T-cell (primary cell): ENCODE results near the gene GNA15. TPM values are rescaled to one million over a fixed set of nuclear protein-coding genes. Genes with fewer than 3 reads are reported as not detected.

ENCODE experiments used
- ATAC-seq, 4 experiments: fragments of 200-7000 bp in 3 of 4; fragments of 150-1000 bp in 1 of 4; cut with Tn5 transposase; replicated peaks in 1 of 4; 1 replicate in 3 of 4; 2 replicates in 1 of 4; pipeline ENCODE4 v1.10.0; 2021; ENCODE audit warnings: moderate library complexity in 3 of 4, mild to moderate bottlenecking in 2 of 4, moderate number of reproducible peaks in 1 of 4
- CTCF ChIA-PET, 2 donors: fragments of 300-600 bp; sonication (Branson Sonifier 250); formaldehyde crosslinking; loops; one replicate each; lab custom pipeline; 2022; ENCODE audit warnings: antibody characterized with exemption in 2 of 2; lab: Charles Lee
- POLR2A ChIA-PET, 2 donors: fragments of 300-600 bp; sonication (Branson Sonifier 250); formaldehyde crosslinking; loops; one replicate each; lab custom pipeline; 2022; ENCODE audit warnings: antibody characterized with exemption in 2 of 2; lab: Charles Lee
- DNase-seq, 35 experiments: peaks; one replicate each; pipeline versions ENCODE4 v3.0.0 to v3.0.0-alpha.2; 2013 to 2023
- H3K27ac ChIP-seq: one replicate; pipeline ENCODE4 v1.5.1; 2013; ENCODE audit warnings: low read length
- H3K27me3 ChIP-seq, 2 experiments: replicated peaks in 1 of 2; 1 replicate in 1 of 2; 2 replicates in 1 of 2; pipeline versions ENCODE4 v1.6.1 to v1.7.0; 2013; ENCODE audit warnings: low read length in 1 of 2, mixed read lengths in 1 of 2; ENCODE audit not compliant: control insufficient read depth in 2 of 2, insufficient read depth in 2 of 2; ENCODE audit errors: extremely low read depth in 1 of 2
- H3K36me3 ChIP-seq, 2 donors: 1 replicate in 1 of 2; 2 replicates in 1 of 2; pipeline versions ENCODE4 v1.6.1 to v1.7.0; 2013; ENCODE audit warnings: low read length in 1 of 2; ENCODE audit not compliant: control insufficient read depth in 2 of 2, insufficient read depth in 1 of 2; ENCODE audit errors: extremely low read depth in 1 of 2
- H3K4me1 ChIP-seq, 2 experiments: 1 replicate in 1 of 2; 2 replicates in 1 of 2; pipeline versions ENCODE4 v1.6.1 to v1.7.0; 2013; ENCODE audit warnings: low read length in 2 of 2, mixed read lengths in 1 of 2; ENCODE audit not compliant: insufficient read depth in 2 of 2, control insufficient read depth in 1 of 2; ENCODE audit errors: extremely low read depth in 1 of 2
- H3K4me3 ChIP-seq, 2 donors: 1 replicate in 1 of 2; 2 replicates in 1 of 2; pipeline versions ENCODE4 v1.5.1 to v1.7.0; 2013; ENCODE audit warnings: mild to moderate bottlenecking in 2 of 2, low read length in 1 of 2, moderate library complexity in 1 of 2; ENCODE audit not compliant: control insufficient read depth in 1 of 2; ENCODE audit errors: extremely low read depth in 1 of 2
- H3K9me3 ChIP-seq: 2 replicates; pipeline ENCODE4 v1.7.0; 2013
- H3K27ac Mint-ChIP-seq, 2 donors: one replicate each; pipeline ENCODE4 v1.8.0; 2020 to 2021; ENCODE audit warnings: mild to moderate bottlenecking in 2 of 2, mixed read lengths in 2 of 2
- H3K27me3 Mint-ChIP-seq, 2 donors: one replicate each; pipeline ENCODE4 v1.8.0; 2021 to 2022; ENCODE audit warnings: mixed read lengths in 2 of 2
- H3K36me3 Mint-ChIP-seq: one replicate; pipeline ENCODE4 v1.8.0; 2021; ENCODE audit warnings: mixed read lengths
- H3K4me1 Mint-ChIP-seq, 3 donors: one replicate each; pipeline ENCODE4 v1.8.0; 2020 to 2022; ENCODE audit warnings: mixed read lengths in 3 of 3, mild to moderate bottlenecking in 1 of 3
- H3K4me3 Mint-ChIP-seq, 3 donors: one replicate each; pipeline ENCODE4 v1.8.0; 2020 to 2022; ENCODE audit warnings: mild to moderate bottlenecking in 3 of 3, mixed read lengths in 3 of 3, moderate library complexity in 3 of 3
- H3K9me3 Mint-ChIP-seq, 3 donors: one replicate each; pipeline ENCODE4 v1.8.0; 2020 to 2022; ENCODE audit warnings: mixed read lengths in 3 of 3
- WGBS: methylation state at CpG from one replicate; pipeline ENCODE4 v1.1.5; 2013; ENCODE audit warnings: missing lambda C conversion rate; ENCODE audit not compliant: insufficient coverage; 5-methylcytosine and 5-hydroxymethylcytosine counted together
- total RNA-seq, 35 experiments: library from RNA in 6 of 35; stranded (reverse) in 6 of 35; fragments of 120-200 nt in 1 of 35; gene quantifications; one replicate each; pipeline versions ENCODE4 v1.2.1 to v1.2.4 and lab custom pipeline; 2013 to 2026

GNA15 gene
- total RNA-seq, 5 donors from 2014 or later (not counting 1 experiment from before 2014, with no cell fraction given): 1.8 to 13.2 (median 2.8) TPM

- Histone ChIP-seq H3K9me3 (no peaks in the 10 kb centered on the region), H3K27me3 (peaks cover 0 to 80% of the 10 kb centered on the region in 2 experiments), H3K36me3 (no peaks in the 10 kb centered on the region), H3K4me3 (peak overlapping the region; percentile 17 to 52), H3K27ac (no peak overlapping the region), H3K4me1 (peaks cover 10 to 55% of the 10 kb centered on the region in 2 experiments)
- Mint-ChIP-seq H3K4me3 (peak overlapping the region; percentile 62 to 79 (median 78)), H3K4me1 (peaks cover 36 to 45% (median 37%) of the 10 kb centered on the region in 3 donors), H3K9me3 (no peaks in the 10 kb centered on the region), H3K36me3 (no peaks in the 10 kb centered on the region), H3K27ac (no peak overlapping the region), H3K27me3 (peaks cover 0 to 32% of the 10 kb centered on the region in 2 donors)
- POLR2A ChIA-PET: no interaction called here
- 91% methylated on average over 28 of the region's 29 CpGs for WGBS
- DNase-seq (no peak), ATAC-seq (no peak)
- CTCF ChIA-PET: no interaction called here
Observed at GRCh38 chr19:3099347-3100145, 36.3 kb upstream of the GNA15 start.

- ChIA-PET CTCF (no interaction called here), POLR2A (no interaction called here)
- Histone ChIP-seq H3K4me3 (no peak overlapping the region), H3K27ac (no peak overlapping the region), H3K9me3 (no peaks in the 10 kb centered on the region), H3K27me3 (peaks cover 0 to 73% of the 10 kb centered on the region in 2 experiments), H3K4me1 (peaks cover 6 to 47% of the 10 kb centered on the region in 2 experiments), H3K36me3 (no peaks in the 10 kb centered on the region)
- Mint-ChIP-seq H3K27ac (no peak overlapping the region), H3K27me3 (peaks cover 0 to 28% of the 10 kb centered on the region in 2 donors), H3K36me3 (no peaks in the 10 kb centered on the region), H3K9me3 (no peaks in the 10 kb centered on the region), H3K4me1 (peaks cover 32 to 41% (median 33%) of the 10 kb centered on the region in 3 donors), H3K4me3 (no peak overlapping the region)
- ATAC-seq (no peak), DNase-seq (no peak)
- WGBS: 87% methylated on average over 14 of the region's 14 CpGs
Observed at GRCh38 chr19:3100331-3100730, 35.5 kb upstream of the GNA15 start.

DNA sequence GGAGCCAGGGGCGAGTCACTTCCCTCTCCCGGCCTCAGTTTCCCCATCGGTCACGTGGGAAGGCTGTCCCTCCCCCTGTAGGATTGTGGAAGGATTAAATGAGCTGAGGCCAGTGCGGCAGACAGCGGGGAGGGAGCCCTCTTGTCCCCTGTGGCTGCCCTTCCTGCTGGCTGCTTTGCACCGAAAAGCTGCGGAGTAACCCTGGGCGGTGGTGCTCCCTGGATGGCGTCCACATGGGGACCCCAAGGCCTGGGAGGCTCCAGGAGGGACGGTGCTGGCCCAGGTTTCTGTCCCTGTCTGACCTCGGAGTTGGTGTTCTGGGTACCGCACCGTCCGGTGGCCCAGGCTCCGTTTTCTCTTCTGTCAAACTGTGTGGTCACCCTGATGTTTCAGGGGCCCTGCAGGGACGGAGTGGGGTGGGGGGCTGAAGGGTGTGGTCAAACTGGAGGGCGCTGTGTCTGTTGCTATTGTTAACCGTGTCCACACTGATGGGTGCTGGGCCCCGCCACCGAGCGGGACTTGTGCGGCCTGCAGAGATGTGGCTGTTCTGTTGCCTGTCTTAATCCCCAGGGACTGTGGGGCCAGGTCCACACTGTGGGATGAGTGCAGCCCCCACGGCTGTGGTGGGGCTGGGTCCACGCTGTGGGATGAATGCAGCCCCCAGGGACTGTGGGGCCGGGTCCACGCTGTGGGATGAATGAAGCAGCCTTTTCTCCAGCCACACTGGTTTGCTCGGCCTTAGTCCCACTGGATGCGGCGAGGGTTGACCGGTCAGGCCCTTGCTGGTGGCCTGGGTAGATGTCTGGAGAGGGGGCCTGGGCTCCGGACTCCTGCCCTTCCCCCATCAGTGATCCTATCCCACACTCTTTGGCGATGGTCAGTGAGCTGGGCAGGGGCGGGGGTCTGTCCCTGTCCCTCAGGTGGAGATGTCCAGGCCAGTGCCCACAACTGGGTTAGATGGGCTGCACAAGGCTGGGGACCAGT is 34.8 kb upstream of the GNA15 start:
- Mint-ChIP-seq H3K27ac (no peak overlapping the region), H3K27me3 (peaks cover 0 to 21% of the 10 kb centered on the region in 2 donors), H3K9me3 (no peaks in the 10 kb centered on the region), H3K4me1 (peaks cover 25 to 34% (median 26%) of the 10 kb centered on the region in 3 donors), H3K36me3 (no peaks in the 10 kb centered on the region), H3K4me3 (no peak overlapping the region)
- Histone ChIP-seq H3K27ac (no peak overlapping the region), H3K36me3 (no peaks in the 10 kb centered on the region), H3K9me3 (no peaks in the 10 kb centered on the region), H3K4me1 (peaks cover 2 to 40% of the 10 kb centered on the region in 2 experiments), H3K27me3 (peaks cover 0 to 66% of the 10 kb centered on the region in 2 experiments), H3K4me3 (no peak overlapping the region)
- ChIA-PET CTCF (no interaction called here), POLR2A (no interaction called here)
- no peak for ATAC-seq
- 84% methylated on average over 27 of the region's 34 CpGs for WGBS
- no peak for DNase-seq

DNA sequence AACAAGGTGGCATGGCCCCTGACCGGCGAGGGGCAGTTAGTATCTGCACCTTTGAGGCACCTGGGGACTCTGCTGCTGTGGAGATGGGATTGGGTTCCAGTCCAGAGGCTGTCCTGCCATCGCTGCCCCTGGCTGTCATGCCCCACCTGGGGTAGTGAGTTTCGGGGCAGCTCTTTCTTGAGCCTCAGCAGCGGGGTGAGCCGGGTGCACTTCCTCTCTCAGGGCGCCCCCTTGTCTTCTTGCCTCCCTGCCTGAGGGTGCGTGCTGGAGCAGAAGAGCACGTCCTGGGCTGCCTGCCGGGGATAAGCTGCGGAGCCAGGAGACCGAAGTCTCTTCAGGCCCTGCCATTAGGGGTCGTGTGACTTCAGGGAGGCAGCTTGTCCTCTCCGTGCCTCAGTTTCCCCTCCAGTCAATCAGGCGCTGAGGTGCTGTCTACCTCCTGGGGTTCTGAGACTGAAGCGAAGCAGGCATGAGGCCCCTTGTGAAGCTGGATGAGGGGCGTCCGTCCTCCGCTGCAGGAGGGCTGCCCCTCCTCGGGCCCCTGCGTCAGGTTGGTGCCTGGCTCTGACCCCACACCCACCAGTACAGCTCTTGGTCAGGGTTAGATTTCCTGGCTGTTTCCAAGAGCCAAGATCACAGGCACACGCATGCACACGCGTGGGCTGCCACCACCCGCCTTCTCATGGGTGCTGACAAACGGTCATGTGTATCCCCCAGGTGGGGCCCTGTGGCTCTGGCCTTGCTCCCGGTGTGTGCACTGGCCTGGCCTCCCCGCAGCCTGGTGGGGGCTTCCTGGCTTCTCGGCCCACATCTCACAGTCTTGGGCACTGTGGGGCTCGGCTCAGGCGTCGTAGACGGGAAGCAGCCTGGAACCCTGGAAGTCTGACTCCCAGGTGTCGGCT is 33.3 kb upstream of the GNA15 start:
- Histone ChIP-seq H3K4me1 (peaks cover 2 to 34% of the 10 kb centered on the region in 2 experiments), H3K36me3 (no peaks in the 10 kb centered on the region), H3K4me3 (no peak overlapping the region), H3K9me3 (no peaks in the 10 kb centered on the region), H3K27ac (no peak overlapping the region), H3K27me3 (peaks cover 0 to 52% of the 10 kb centered on the region in 2 experiments)
- Mint-ChIP-seq H3K36me3 (no peaks in the 10 kb centered on the region), H3K9me3 (no peaks in the 10 kb centered on the region), H3K27me3 (peaks cover 0 to 15% of the 10 kb centered on the region in 2 donors), H3K4me3 (no peak overlapping the region), H3K27ac (no peak overlapping the region), H3K4me1 (peaks cover 19 to 28% (median 22%) of the 10 kb centered on the region in 3 donors)
- ATAC-seq (no peak), DNase-seq (no peak)
- 90% methylated on average over 29 of the region's 34 CpGs for WGBS
- ChIA-PET POLR2A (no interaction called here), CTCF (no interaction called here)

DNA sequence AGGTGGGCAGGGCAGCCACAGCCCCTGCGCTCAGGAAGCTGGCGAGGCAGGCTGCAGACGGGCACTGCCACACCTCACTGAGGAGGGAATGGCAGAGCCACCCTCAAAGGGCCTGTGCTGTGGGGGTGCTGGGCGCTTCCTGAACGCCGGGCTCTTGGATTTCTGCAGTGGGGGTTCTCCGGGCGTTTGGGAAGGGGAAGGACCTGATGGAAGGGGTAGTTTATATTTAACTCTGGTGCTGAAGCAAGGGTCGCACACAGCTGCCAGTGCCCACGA is 31.2 kb upstream of the GNA15 start:
- no peaks in the 10 kb centered on the region for H3K9me3 Mint-ChIP-seq
- POLR2A ChIA-PET: no interaction called here
- H3K4me1 ChIP-seq: peaks cover 0 to 22% of the 10 kb centered on the region in 2 experiments
- CTCF ChIA-PET: interaction anchor here (0.6 to 2.3 kb wide), 10 partner anchors 9 to 154 kb away, joined by 3 to 39 read pairs (median 4); no protein-coding TSS in a partner anchor
- H3K4me3 Mint-ChIP-seq: no peak overlapping the region
- DNase-seq: no peak
- peaks cover 0 to 30% of the 10 kb centered on the region in 2 experiments for H3K27me3 ChIP-seq
- H3K4me1 Mint-ChIP-seq: peaks cover 14 to 20% (median 18%) of the 10 kb centered on the region in 3 donors
- H3K27ac Mint-ChIP-seq: no peak overlapping the region
- H3K36me3 Mint-ChIP-seq: no peaks in the 10 kb centered on the region
- H3K9me3 ChIP-seq: no peaks in the 10 kb centered on the region
- 61% methylated on average over 10 of the region's 10 CpGs for WGBS
- H3K4me3 ChIP-seq: no peak overlapping the region
- no peak for ATAC-seq
- no peaks in the 10 kb centered on the region for H3K36me3 ChIP-seq
- peaks cover 0 to 5% of the 10 kb centered on the region in 2 donors for H3K27me3 Mint-ChIP-seq
- no peak overlapping the region for H3K27ac ChIP-seq
